Mesothelial cell of epicardium (in vitro differentiated cells): ENCODE data around the gene GDPD2. TPM values are rescaled to one million over a fixed set of nuclear protein-coding genes. Genes with fewer than 3 reads are reported as not detected.

Experiments
- DNase-seq, 2 experiments: peaks; one replicate each; pipeline ENCODE4 v3.0.0; 2021; ENCODE audit warnings: low spot score in 2 of 2; ENCODE audit not compliant: unreplicated experiment in 2 of 2
- H3K27ac Mint-ChIP-seq: 2 replicates; pipeline ENCODE4 v1.8.0; 2021; ENCODE audit warnings: mixed read lengths
- H3K27me3 Mint-ChIP-seq: 2 replicates; pipeline ENCODE4 v1.8.0; 2021; ENCODE audit warnings: low read depth, mixed read lengths
- H3K36me3 Mint-ChIP-seq: 2 replicates; pipeline ENCODE4 v1.8.0; 2021; ENCODE audit warnings: mixed read lengths
- H3K4me1 Mint-ChIP-seq: 2 replicates; pipeline ENCODE4 v1.8.0; 2021; ENCODE audit warnings: mixed read lengths
- H3K4me3 Mint-ChIP-seq: 2 replicates; pipeline ENCODE4 v1.8.0; 2021; ENCODE audit warnings: mild to moderate bottlenecking, moderate library complexity, mixed read lengths
- H3K9me3 Mint-ChIP-seq: 2 replicates; pipeline ENCODE4 v1.8.0; 2021; ENCODE audit warnings: mixed read lengths
- total RNA-seq: library from RNA; stranded (reverse); gene quantifications from 3 replicates; pipeline ENCODE4 v1.2.1, GENCODE V29; 2021
- TF ChIP-seq, protein P1 (sequence below): fragments of 200-600 bp; sonication (generic); IDR thresholded peaks from one replicate; pipeline ENCODE4 v1.5.0; 2021; ENCODE audit warnings: antibody characterized with exemption; ENCODE audit not compliant: unreplicated experiment

The GDPD2 gene
- total RNA-seq, 1 donor from 2014 or later = 0.29 TPM

DNA sequence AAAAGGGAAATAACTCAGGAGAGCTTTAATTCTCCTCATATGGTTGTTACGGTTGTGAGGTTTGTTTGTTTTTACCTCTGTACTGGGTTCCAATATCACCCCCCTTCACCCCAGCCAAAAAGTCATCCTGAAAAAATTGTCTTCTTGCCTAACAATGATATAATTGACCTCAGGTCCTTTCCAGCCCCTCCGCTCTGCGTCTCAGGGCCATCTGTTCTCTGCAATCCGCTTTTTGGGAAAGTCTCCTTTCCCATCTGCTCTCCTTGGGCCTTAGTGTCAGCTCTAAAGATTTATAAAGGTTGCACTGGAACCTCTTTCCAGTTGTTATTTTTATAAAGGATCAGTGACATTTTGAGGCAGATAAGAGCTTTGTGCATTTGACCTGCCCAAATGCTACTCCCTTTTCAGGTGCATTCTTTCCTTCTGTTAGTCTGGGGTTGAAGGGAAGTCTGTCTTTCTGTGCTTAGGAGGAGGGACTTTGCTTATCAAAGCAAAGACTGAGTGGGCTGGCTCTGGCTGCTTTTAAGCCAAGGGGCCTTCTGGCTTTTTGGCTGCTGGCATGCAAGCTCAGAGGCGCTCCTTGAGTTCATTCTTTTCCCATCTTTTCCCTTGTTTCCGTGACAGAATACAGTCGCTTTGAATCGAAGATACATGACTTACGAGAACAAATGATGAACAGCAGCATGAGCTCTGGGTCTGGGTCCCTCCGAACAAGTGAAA is 55.6 kb downstream of the GDPD2 start:
- Mint-ChIP-seq H3K4me1 (peaks cover 52% of the 10 kb centered on the region), H3K9me3 (peaks cover 20% of the 10 kb centered on the region), H3K4me3 (no peak overlapping the region), H3K27ac (peak overlapping the region; percentile 81), H3K27me3 (no peaks in the 10 kb centered on the region), H3K36me3 (peaks cover 3% of the 10 kb centered on the region)
- TF ChIP-seq, protein P1, sequence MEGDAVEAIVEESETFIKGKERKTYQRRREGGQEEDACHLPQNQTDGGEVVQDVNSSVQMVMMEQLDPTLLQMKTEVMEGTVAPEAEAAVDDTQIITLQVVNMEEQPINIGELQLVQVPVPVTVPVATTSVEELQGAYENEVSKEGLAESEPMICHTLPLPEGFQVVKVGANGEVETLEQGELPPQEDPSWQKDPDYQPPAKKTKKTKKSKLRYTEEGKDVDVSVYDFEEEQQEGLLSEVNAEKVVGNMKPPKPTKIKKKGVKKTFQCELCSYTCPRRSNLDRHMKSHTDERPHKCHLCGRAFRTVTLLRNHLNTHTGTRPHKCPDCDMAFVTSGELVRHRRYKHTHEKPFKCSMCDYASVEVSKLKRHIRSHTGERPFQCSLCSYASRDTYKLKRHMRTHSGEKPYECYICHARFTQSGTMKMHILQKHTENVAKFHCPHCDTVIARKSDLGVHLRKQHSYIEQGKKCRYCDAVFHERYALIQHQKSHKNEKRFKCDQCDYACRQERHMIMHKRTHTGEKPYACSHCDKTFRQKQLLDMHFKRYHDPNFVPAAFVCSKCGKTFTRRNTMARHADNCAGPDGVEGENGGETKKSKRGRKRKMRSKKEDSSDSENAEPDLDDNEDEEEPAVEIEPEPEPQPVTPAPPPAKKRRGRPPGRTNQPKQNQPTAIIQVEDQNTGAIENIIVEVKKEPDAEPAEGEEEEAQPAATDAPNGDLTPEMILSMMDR = no peak
- DNase-seq = no peak

DNA sequence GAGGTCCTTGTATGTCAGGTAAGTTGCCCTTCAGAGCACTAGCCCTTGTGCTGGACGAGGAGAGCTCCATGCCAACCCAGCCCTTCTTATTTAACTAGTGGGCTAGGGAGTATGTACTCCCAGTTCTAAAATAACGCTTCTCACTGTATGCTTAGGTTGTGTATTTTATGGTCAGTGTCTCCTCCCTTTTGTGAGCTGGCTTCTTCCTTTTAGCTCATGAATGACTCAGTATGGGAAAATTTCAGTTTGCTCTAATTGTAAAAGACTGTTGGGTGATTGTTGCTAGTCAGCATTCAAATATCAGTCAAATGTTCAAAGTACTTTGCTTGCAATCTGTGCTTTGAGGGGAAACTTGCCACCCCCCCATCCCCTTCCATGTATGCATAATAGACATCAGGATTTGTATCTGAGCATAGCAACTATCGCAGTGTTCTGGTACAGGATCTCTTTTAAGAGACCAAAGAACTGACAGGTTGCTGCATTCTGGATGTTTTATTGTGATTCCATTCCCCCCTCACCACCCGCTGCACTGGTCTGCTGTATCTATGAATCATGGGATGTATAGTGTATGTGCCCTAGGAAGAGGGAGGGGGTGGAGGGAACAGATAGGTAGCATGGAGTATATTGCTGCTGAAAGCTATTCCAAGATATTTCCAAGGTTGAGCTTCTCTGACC is 56.3 kb downstream of the GDPD2 start:
- DNase-seq = no peak
- Mint-ChIP-seq H3K9me3 (peaks cover 15% of the 10 kb centered on the region), H3K4me3 (no peak overlapping the region), H3K27ac (peak overlapping the region; percentile 81), H3K27me3 (no peaks in the 10 kb centered on the region), H3K36me3 (peaks cover 3% of the 10 kb centered on the region), H3K4me1 (peaks cover 52% of the 10 kb centered on the region)
- TF ChIP-seq, protein P1 = no peak

DNA sequence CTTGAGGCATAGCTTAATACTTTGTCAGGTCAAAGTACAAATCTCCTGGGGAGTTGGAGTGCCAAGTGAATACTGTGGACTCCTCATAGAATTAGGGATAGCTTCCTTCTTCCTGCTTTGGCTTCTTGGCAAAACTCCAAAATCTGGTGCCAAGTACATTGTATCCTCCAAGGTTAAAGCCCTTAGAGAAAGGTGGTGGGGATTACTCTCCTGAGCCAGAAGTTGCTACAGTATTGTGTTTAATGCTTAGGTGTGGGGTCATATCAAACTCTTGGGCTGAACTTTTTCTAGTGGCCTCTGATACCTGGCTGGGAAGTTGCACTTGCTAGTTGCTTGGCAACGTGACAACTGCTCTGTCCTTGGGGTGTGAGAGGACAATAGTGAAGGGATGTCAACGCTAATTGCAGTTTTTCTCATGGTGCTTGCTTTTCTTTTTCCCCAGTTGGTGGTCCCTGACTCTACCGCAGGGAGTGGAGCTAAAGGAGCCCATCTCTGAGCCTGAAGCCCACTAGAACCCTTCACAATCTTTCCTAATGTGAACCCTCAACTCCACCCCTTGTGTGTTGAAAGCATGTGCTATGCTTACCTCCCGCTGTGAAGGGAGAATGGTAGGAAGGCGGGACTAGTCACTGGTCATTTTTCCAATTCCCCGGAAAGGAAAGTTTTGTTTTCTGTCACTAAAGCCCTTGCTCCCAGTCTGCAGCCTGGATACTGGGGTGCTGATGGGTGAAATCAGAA is 57.0 kb downstream of the GDPD2 start:
- TF ChIP-seq, protein P1 = no peak
- no peak for DNase-seq
- Mint-ChIP-seq H3K4me3 (no peak overlapping the region), H3K27me3 (no peaks in the 10 kb centered on the region), H3K4me1 (peaks cover 55% of the 10 kb centered on the region), H3K9me3 (peaks cover 13% of the 10 kb centered on the region), H3K36me3 (peaks cover 3% of the 10 kb centered on the region), H3K27ac (no peak overlapping the region)

DNA sequence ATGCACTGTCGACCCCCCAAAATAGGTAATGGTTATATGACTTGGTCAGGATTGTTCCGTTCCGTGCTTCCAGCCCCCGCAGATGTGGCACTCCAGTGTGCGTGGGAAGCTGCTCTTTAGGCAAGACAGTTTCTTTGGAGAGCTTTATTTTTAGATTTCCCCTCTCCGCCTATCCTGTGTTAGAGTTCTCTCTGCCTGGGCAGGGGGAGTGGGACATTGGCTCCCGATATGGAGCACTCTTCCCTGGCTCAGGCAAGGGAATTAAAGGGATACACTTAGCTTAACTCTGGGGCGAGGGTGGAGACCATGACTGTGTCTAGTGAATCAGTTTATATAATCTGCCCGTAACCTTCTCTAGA is 57.5 kb downstream of the GDPD2 start:
- no peak overlapping the region for H3K27ac Mint-ChIP-seq
- TF ChIP-seq, protein P1 = no peak
- H3K9me3 Mint-ChIP-seq = peaks cover 13% of the 10 kb centered on the region
- H3K27me3 Mint-ChIP-seq = no peaks in the 10 kb centered on the region
- H3K4me1 Mint-ChIP-seq = peaks cover 58% of the 10 kb centered on the region
- DNase-seq = no peak
- H3K36me3 Mint-ChIP-seq = peaks cover 3% of the 10 kb centered on the region
- no peak overlapping the region for H3K4me3 Mint-ChIP-seq

DNA sequence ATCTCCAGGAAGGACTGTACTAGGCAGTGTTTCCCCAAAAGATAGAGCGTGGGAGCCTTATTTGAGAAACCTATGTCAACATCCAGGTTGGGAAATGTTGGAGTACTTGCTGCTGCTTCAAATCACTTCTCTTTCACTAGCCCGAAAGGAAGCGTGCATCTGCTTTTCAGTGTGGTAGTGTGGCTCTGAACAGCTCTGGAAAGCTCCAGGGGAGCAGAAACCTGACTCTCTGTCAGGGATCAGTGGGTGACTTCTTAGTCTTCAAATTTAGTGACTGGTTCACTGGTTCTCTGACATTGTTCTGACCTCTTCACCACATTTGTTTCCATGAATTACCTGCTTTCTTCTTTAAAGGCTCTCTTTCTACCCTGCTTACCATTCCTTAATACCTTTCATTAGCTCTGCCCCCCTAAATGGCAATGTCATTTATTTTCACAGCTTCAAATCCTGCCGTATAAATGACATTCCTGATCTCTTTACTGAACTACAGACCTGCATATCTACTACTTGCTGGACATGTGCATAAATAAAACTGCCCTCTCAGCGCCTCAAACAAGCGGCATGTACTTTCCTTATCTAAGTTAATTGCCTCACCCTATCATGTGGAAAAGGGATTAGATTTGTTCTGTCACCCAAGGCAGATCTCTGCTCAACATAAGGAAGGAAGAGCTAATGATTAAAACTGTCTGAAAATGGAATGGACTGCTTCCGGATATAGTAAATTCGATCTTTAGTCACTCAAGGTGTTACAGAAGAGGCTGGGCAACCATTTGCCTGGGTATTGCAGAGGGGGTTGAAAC is 58.6 kb downstream of the GDPD2 start:
- Mint-ChIP-seq H3K4me1 (peaks cover 54% of the 10 kb centered on the region), H3K27ac (no peak overlapping the region), H3K9me3 (peaks cover 13% of the 10 kb centered on the region), H3K4me3 (no peak overlapping the region), H3K36me3 (peaks cover 3% of the 10 kb centered on the region), H3K27me3 (no peaks in the 10 kb centered on the region)
- no peak for DNase-seq
- TF ChIP-seq, protein P1 = no peak
